ENCODE measurements around the gene ARMC3.
"Not testable (repeated sequence)": the region's sequence is repeated elsewhere in the genome, so short reads cannot be mapped to it uniquely, and the experiment has no call there.

The ARMC3 gene

DNA sequence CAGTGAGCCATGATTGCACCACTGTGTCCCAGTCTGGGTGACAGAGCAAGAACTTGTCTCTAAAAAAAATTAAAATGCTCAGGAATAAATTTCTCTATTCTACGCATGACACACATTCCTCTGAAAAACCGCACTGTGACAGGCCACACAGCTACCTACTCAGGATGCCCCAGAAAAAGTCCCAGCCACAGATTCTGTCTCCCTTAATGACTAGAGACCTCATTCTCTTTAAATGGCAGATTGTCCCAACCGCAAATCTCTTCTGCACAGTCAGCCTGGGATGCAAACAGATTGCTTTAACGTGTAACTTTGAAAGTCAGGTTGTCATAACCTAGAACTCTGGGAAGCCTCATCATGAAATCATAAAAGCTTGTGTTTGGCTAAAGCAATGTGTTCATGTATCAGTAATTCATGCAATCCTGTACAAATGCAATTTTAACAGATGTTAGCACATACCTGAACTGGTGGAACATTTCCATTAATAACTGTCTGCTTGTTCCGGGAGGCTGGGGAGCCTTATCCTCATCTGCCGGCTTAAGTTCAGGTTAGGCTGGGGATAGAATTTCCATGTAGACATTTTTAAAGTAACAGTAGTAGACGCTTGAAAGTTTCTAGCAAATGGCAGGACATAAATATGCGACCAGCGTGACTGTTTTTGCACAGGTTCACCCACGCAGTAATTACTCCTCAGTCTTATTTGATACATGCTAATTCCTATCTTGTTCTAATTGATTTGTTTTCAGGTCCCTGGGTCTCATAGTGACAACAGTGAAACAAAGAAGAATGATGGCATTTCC is 141.4 kb downstream of the ARMC3 start:
- Histone ChIP-seq H3K9ac (ENCODE audit: insufficient read length) (no peak overlapping the region), H3K27ac (no peak overlapping the region), H3K9me3 (ENCODE audit: low read depth, low read length) (no peaks in the 10 kb centered on the region), H3K4me3 (no peak overlapping the region), H3K36me3 (ENCODE audit: insufficient read depth, low read length) (no peaks in the 10 kb centered on the region)
- TF ChIP-seq EZH2 (IDR thresholded peaks at IDR 0.05) (no peak), FOXP2 (optimal IDR thresholded peaks at IDR 0.05; ENCODE audit: control extremely low read depth, extremely low read length, insufficient read depth) (no peak), POLR2AphosphoS5 (IDR thresholded peaks at IDR 0.05; ENCODE audit: borderline replicate concordance, low read depth, low read length) (no peak)
- DNase-seq (ENCODE audit: low read depth, low spot score): no peak

GRCh38 chr10:23070092-23070912 is 142.4 kb downstream of the ARMC3 start:
- DNase-seq (ENCODE audit: low read depth, low spot score); H3K4me3 ChIP-seq; H3K9me3 ChIP-seq (ENCODE audit: low read depth, low read length); H3K27ac ChIP-seq; H3K36me3 ChIP-seq (ENCODE audit: insufficient read depth, low read length); H3K9ac ChIP-seq (ENCODE audit: insufficient read length): not testable (repeated sequence)

DNA sequence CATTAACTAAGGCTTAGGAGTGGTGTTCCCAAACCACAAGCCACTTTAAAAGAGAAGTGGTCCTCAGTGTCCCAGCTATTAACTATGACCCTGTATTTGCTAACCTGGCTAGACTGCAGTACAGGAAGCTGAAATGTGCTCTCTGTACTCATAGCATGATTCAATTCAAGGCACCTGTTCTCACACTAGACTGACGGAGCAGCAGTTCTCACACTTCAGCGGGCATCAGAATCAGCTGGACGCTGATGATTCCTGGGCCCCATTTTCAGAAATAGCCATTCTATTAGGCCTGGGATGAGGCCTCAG is 143.0 kb downstream of the ARMC3 start:
- no peak for TF ChIP-seq FOXP2 (optimal IDR thresholded peaks at IDR 0.05; ENCODE audit: control extremely low read depth, extremely low read length, insufficient read depth)
- no peak for TF ChIP-seq EZH2 (IDR thresholded peaks at IDR 0.05)
- no peak for TF ChIP-seq POLR2AphosphoS5 (IDR thresholded peaks at IDR 0.05; ENCODE audit: borderline replicate concordance, low read depth, low read length)
- no peak for DNase-seq (ENCODE audit: low read depth, low spot score)
- H3K36me3 ChIP-seq (ENCODE audit: insufficient read depth, low read length): no peaks in the 10 kb centered on the region
- H3K4me3 ChIP-seq: no peak overlapping the region
- no peak overlapping the region for H3K27ac ChIP-seq
- no peaks in the 10 kb centered on the region for H3K9me3 ChIP-seq (ENCODE audit: low read depth, low read length)
- H3K9ac ChIP-seq (ENCODE audit: insufficient read length): no peak overlapping the region

GRCh38 chr10:23072593-23072992 is 144.7 kb downstream of the ARMC3 start:
- H3K36me3 ChIP-seq (ENCODE audit: insufficient read depth, low read length); H3K9ac ChIP-seq (ENCODE audit: insufficient read length); H3K4me3 ChIP-seq; DNase-seq (ENCODE audit: low read depth, low spot score); H3K9me3 ChIP-seq (ENCODE audit: low read depth, low read length); H3K27ac ChIP-seq: not testable (repeated sequence)

GRCh38 chr10:23073527-23073926 is 145.7 kb downstream of the ARMC3 start:
- H3K4me3 ChIP-seq: no peak overlapping the region
- no peak overlapping the region for H3K27ac ChIP-seq
- H3K9ac ChIP-seq (ENCODE audit: insufficient read length): no peak overlapping the region
- no peaks in the 10 kb centered on the region for H3K9me3 ChIP-seq (ENCODE audit: low read depth, low read length)
- no peak for DNase-seq (ENCODE audit: low read depth, low spot score)
- H3K36me3 ChIP-seq (ENCODE audit: insufficient read depth, low read length): no peaks in the 10 kb centered on the region
- TF ChIP-seq POLR2AphosphoS5 (IDR thresholded peaks at IDR 0.05; ENCODE audit: borderline replicate concordance, low read depth, low read length): no peak
- no peak for TF ChIP-seq EZH2 (IDR thresholded peaks at IDR 0.05)
- no peak for TF ChIP-seq FOXP2 (optimal IDR thresholded peaks at IDR 0.05; ENCODE audit: control extremely low read depth, extremely low read length, insufficient read depth)

DNA sequence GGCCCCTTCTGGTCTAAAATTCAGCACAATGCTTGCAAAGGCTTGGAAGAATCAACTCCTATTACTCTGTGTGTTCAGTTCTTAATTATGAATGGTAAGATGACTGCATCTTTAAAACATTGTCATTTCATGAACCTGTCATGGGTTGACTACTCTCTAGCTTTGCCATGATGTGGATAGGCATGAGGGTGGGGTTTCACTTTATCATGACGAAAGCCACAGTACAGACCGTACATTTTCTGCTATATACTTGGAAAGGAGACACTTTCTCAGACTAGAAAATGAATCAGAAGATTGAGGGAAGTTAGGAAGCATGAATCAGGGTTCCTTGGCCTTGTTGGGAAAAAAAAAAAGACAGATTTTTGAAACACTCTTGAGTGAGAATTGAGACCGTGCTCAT is 147.8 kb downstream of the ARMC3 start:
- DNase-seq (ENCODE audit: low read depth, low spot score): no peak
- TF ChIP-seq FOXP2 (optimal IDR thresholded peaks at IDR 0.05; ENCODE audit: control extremely low read depth, extremely low read length, insufficient read depth) (no peak), POLR2AphosphoS5 (IDR thresholded peaks at IDR 0.05; ENCODE audit: borderline replicate concordance, low read depth, low read length) (no peak), EZH2 (IDR thresholded peaks at IDR 0.05) (no peak)
- Histone ChIP-seq H3K36me3 (ENCODE audit: insufficient read depth, low read length) (no peaks in the 10 kb centered on the region), H3K9ac (ENCODE audit: insufficient read length) (no peak overlapping the region), H3K9me3 (ENCODE audit: low read depth, low read length) (no peaks in the 10 kb centered on the region), H3K27ac (no peak overlapping the region), H3K4me3 (no peak overlapping the region)

DNA sequence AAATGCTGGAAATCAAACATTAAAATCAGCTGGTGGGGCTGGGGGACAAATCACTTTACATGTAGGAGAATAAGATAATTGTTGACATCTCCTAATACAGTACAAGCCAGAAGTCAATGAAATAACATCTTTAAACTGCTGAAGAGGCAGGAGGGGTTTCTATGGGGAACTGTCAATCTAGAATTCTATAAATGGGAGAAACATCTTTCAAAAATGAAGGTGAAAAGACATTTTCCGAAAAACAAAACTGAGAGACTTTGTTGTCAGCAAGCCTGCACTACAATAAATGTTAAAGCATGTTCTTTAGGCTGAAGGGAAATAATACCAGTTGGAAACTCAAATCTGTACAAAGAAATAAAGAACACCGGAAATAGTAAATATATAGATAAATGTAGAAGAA is 150.3 kb downstream of the ARMC3 start:
- TF ChIP-seq POLR2AphosphoS5 (IDR thresholded peaks at IDR 0.05; ENCODE audit: borderline replicate concordance, low read depth, low read length): no peak
- no peak for TF ChIP-seq FOXP2 (optimal IDR thresholded peaks at IDR 0.05; ENCODE audit: control extremely low read depth, extremely low read length, insufficient read depth)
- TF ChIP-seq EZH2 (IDR thresholded peaks at IDR 0.05): no peak
- no peak overlapping the region for H3K4me3 ChIP-seq
- no peaks in the 10 kb centered on the region for H3K9me3 ChIP-seq (ENCODE audit: low read depth, low read length)
- H3K9ac ChIP-seq (ENCODE audit: insufficient read length): no peak overlapping the region
- no peak for DNase-seq (ENCODE audit: low read depth, low spot score)
- H3K27ac ChIP-seq: no peak overlapping the region
- no peaks in the 10 kb centered on the region for H3K36me3 ChIP-seq (ENCODE audit: insufficient read depth, low read length)

- Histone ChIP-seq H3K9me3 (ENCODE audit: low read depth, low read length) (no peaks in the 10 kb centered on the region), H3K27ac (no peak overlapping the region), H3K4me3 (no peak overlapping the region), H3K9ac (ENCODE audit: insufficient read length) (no peak overlapping the region), H3K36me3 (ENCODE audit: insufficient read depth, low read length) (no peaks in the 10 kb centered on the region)
- DNase-seq (ENCODE audit: low read depth, low spot score): no peak
- TF ChIP-seq EZH2 (IDR thresholded peaks at IDR 0.05): no peak
- TF ChIP-seq FOXP2 (optimal IDR thresholded peaks at IDR 0.05; ENCODE audit: control extremely low read depth, extremely low read length, insufficient read depth): no peak
- no peak for TF ChIP-seq POLR2AphosphoS5 (IDR thresholded peaks at IDR 0.05; ENCODE audit: borderline replicate concordance, low read depth, low read length)
Observed at GRCh38 chr10:23079700-23080099, 151.8 kb downstream of the ARMC3 start.

DNA sequence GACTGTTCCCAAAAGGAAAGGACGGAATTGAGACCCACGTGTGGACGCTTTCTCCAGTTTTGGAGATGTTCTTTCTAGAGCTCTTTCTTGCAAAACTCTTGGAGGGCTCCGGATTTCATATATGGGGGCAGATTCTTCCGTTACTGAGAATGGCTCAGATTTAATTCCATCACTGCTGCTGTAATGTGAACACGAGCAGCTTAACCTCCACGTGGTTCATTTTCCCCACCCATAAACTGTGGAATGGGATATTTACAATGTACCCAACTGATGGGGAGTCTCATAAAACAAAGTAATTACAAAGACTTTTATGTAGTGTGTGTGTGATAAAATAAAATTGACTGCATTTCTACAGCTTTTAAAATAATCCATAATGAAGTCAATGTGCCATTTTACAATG is 152.4 kb downstream of the ARMC3 start:
- H3K9ac ChIP-seq (ENCODE audit: insufficient read length): no peak overlapping the region
- DNase-seq (ENCODE audit: low read depth, low spot score): no peak
- no peaks in the 10 kb centered on the region for H3K36me3 ChIP-seq (ENCODE audit: insufficient read depth, low read length)
- H3K4me3 ChIP-seq: no peak overlapping the region
- no peak overlapping the region for H3K27ac ChIP-seq
- no peak for TF ChIP-seq POLR2AphosphoS5 (IDR thresholded peaks at IDR 0.05; ENCODE audit: borderline replicate concordance, low read depth, low read length)
- no peaks in the 10 kb centered on the region for H3K9me3 ChIP-seq (ENCODE audit: low read depth, low read length)
